Calu3 (cell line): ENCODE data around the gene PCED1B. TPM values are rescaled to one million over a fixed set of nuclear protein-coding genes. Genes with fewer than 3 reads are reported as not detected.

Experiments used
- BruUV-seq: library from RNA; stranded (reverse); fragments of 400-500 nt; replicated peaks from 2 replicates; lab custom pipeline; 2021; lab: Mats Ljungman, UMichigan
- CTCF ChIA-PET: fragments of 300-600 bp; sonication (Branson Sonifier 250); formaldehyde crosslinking; loops from one replicate; lab custom pipeline; 2022; ENCODE audit warnings: antibody characterized with exemption; lab: Charles Lee
- DNase-seq: peaks from one replicate; pipeline ENCODE4 v3.0.0; 2022
- H3K27ac Mint-ChIP-seq: one replicate; pipeline ENCODE4 v1.8.0; 2022; ENCODE audit warnings: mixed read lengths; ENCODE audit not compliant: unreplicated experiment
- H3K27me3 Mint-ChIP-seq: one replicate; pipeline ENCODE4 v1.8.0; 2022; ENCODE audit warnings: mixed read lengths; ENCODE audit not compliant: unreplicated experiment
- H3K36me3 Mint-ChIP-seq: one replicate; pipeline ENCODE4 v1.8.0; 2022; ENCODE audit warnings: mild to moderate bottlenecking, moderate library complexity, mixed read lengths; ENCODE audit not compliant: insufficient read depth, unreplicated experiment
- H3K4me1 Mint-ChIP-seq: one replicate; pipeline ENCODE4 v1.8.0; 2022; ENCODE audit warnings: mild to moderate bottlenecking, low read depth, mixed read lengths; ENCODE audit not compliant: unreplicated experiment
- H3K4me3 Mint-ChIP-seq: one replicate; pipeline ENCODE4 v1.8.0; 2022; ENCODE audit warnings: mild to moderate bottlenecking, low read depth, moderate library complexity, mixed read lengths; ENCODE audit not compliant: unreplicated experiment
- H3K9me3 Mint-ChIP-seq: one replicate; pipeline ENCODE4 v1.8.0; 2022; ENCODE audit warnings: low read depth, mixed read lengths; ENCODE audit not compliant: unreplicated experiment
- CTCF ChIP-seq: fragments of 200-600 bp; IDR thresholded peaks from one replicate; pipeline ENCODE4 v1.8.0; 2022; ENCODE audit warnings: antibody characterized with exemption; ENCODE audit not compliant: unreplicated experiment
- intact Hi-C: fragments of 100-400 bp; cut with micrococcal nuclease; formaldehyde crosslinking; loops from one replicate; pipeline ENCODE4 v1.10.0; 2022; ENCODE audit not compliant: unreplicated experiment
- total RNA-seq: library from RNA; stranded (reverse); gene quantifications from 2 replicates; pipeline ENCODE4 v1.2.3, GENCODE V29; 2022

Gene PCED1B
- total RNA-seq, 1 experiment from 2014 or later = 4.1 TPM

GRCh38 chr12:47087088-47087688 is 7.8 kb downstream of the PCED1B start:
- peaks cover 36% of the 10 kb centered on the region for H3K4me1 Mint-ChIP-seq
- H3K27ac Mint-ChIP-seq = peak overlapping the region; percentile 90
- no peak for TF ChIP-seq CTCF
- CTCF ChIA-PET = interaction anchor here (2.9 kb wide), 1 partner anchor 9 kb away, joined by 8 read pairs; no protein-coding TSS in a partner anchor
- H3K4me3 Mint-ChIP-seq = no peak overlapping the region
- DNase-seq = no peak
- no TSS peak for BruUV-seq
- H3K9me3 Mint-ChIP-seq = no peaks in the 10 kb centered on the region
- H3K36me3 Mint-ChIP-seq = peaks cover 13% of the 10 kb centered on the region
- H3K27me3 Mint-ChIP-seq = no peaks in the 10 kb centered on the region
- intact Hi-C loops = no loop called here

- Mint-ChIP-seq H3K27ac (no peak overlapping the region), H3K27me3 (no peaks in the 10 kb centered on the region), H3K4me3 (no peak overlapping the region), H3K36me3 (peaks cover 5% of the 10 kb centered on the region), H3K9me3 (no peaks in the 10 kb centered on the region), H3K4me1 (peaks cover 25% of the 10 kb centered on the region)
- no TSS peak for BruUV-seq
- intact Hi-C loops = no loop called here
- CTCF ChIA-PET = interaction anchor here (0.7 kb wide), 1 partner anchor 351 kb away, joined by 3 read pairs; no protein-coding TSS in a partner anchor
- DNase-seq = no peak
- no peak for TF ChIP-seq CTCF
Measured at GRCh38 chr12:47088021-47088944, 8.9 kb downstream of the PCED1B start.

- CTCF ChIA-PET = no interaction called here
- no peak overlapping the region for H3K4me3 Mint-ChIP-seq
- H3K36me3 Mint-ChIP-seq = no peaks in the 10 kb centered on the region
- TF ChIP-seq CTCF = no peak
- no peaks in the 10 kb centered on the region for H3K27me3 Mint-ChIP-seq
- H3K9me3 Mint-ChIP-seq = no peaks in the 10 kb centered on the region
- H3K27ac Mint-ChIP-seq = peak overlapping the region; percentile 42
- intact Hi-C loops = no loop called here
- H3K4me1 Mint-ChIP-seq = peaks cover 18% of the 10 kb centered on the region
- no peak for DNase-seq
- no TSS peak for BruUV-seq
Measured at GRCh38 chr12:47091009-47091408, 11.6 kb downstream of the PCED1B start.

GRCh38 chr12:47094804-47095203 is 15.4 kb downstream of the PCED1B start:
- H3K27ac Mint-ChIP-seq = peak overlapping the region; percentile 19
- DNase-seq = no peak
- no peaks in the 10 kb centered on the region for H3K27me3 Mint-ChIP-seq
- no peak for TF ChIP-seq CTCF
- no peak overlapping the region for H3K4me3 Mint-ChIP-seq
- H3K4me1 Mint-ChIP-seq = peaks cover 27% of the 10 kb centered on the region
- peaks cover 5% of the 10 kb centered on the region for H3K36me3 Mint-ChIP-seq
- no TSS peak for BruUV-seq
- H3K9me3 Mint-ChIP-seq = no peaks in the 10 kb centered on the region
- CTCF ChIA-PET = no interaction called here
- intact Hi-C loops = no loop called here
